GM19043 (cell line): ENCODE results near the gene SRD5A1.

Experiments used
- ATAC-seq: cut with Tn5 transposase; IDR thresholded peaks from one replicate; pipeline ENCODE4 v1.9.1; 2021; ENCODE audit warnings: low read depth; ENCODE audit not compliant: unreplicated experiment

SRD5A1 gene

DNA sequence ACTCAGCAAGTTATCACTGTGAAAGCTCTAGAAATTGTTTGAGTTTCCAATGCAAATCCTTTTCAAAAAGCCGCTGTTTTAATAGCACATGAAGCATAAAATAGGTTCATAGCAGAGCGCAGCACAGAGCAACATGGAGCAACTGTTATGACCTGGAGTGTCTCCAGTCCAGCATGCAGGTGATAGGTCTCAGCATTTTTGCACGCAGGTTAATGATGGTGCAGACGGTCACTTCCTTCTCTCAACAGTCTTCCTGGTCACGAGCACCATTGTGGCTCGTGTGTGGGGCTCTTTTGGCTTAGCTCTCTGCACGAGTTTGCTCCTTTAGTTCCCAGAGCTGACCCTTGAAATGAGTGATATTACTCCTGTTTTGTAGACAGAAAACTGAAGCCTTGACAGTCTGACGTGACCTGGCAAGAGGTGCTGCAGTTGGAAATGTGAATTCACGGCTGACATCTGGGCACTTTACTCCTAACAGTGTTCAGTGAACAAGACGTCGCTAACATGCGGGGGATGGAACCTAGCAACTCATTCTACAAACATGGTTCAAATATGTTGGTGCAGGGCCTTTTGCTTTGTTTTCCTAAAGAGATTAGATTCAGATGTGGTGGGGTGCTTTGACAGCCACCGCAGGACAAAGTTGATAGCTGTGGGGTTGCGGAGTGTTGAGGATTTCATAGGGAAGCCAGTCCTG, 90.0 kb downstream of the SRD5A1 start:
- ATAC-seq: no peak

GRCh38 chr5:6723816-6724300, 90.6 kb downstream of the SRD5A1 start:
- no peak for ATAC-seq
